ENCODE data around the gene PDLIM4.

PDLIM4 gene

GRCh38 chr5:132293066-132293991, 35.8 kb downstream of the PDLIM4 start:
- DNase-seq: peak; percentile 78 to 86

GRCh38 chr5:132293992-132294727, 36.7 kb downstream of the PDLIM4 start, which contains the start of gene SLC22A4:
SLC22A4 (plus strand) TSS chr5:132294394; CDS start chr5:132294617, 223 bp downstream.
- DNase-seq: peak; percentile 88 to 95

DNA sequence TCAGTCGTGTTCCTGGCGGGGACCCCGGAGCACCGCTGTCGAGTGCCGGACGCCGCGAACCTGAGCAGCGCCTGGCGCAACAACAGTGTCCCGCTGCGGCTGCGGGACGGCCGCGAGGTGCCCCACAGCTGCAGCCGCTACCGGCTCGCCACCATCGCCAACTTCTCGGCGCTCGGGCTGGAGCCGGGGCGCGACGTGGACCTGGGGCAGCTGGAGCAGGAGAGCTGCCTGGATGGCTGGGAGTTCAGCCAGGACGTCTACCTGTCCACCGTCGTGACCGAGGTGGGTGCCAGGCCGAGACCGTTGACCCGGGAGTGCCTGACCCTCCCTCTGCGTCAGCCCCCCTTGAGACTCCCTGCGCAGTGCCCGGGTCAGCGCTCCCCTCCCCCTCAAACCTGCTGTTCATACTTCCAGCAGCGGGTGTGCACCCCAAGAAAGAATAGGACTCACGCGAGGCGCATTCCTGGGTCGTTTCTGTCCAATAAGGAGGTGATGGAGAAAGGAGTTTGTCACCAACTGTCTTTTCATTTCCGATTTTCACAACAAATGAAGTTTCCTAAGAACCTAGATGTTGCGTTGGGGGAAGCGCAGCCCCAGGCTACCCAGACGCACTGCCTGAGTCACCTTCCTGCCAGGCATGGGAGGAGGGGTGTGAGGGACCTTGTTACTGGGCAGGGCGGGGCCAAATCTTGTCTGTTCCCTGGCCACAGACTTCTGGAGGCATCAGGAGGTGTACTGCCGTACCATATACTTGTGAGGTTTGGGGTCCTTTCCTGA, 37.4 kb downstream of the PDLIM4 start:
- peak; percentile 91 to 92 for DNase-seq

- no peak for DNase-seq
Measured at GRCh38 chr5:132295505-132296411, 38.3 kb downstream of the PDLIM4 start.

- no peak for DNase-seq
Measured at GRCh38 chr5:132296412-132297016, 39.0 kb downstream of the PDLIM4 start.

- no peak for DNase-seq
Measured at GRCh38 chr5:132297211-132297940, 39.9 kb downstream of the PDLIM4 start.

GRCh38 chr5:132298298-132299212, 41.1 kb downstream of the PDLIM4 start:
- peak; percentile 51 to 74 for DNase-seq

- DNase-seq: no peak
Measured at GRCh38 chr5:132299917-132300316, 42.4 kb downstream of the PDLIM4 start.

DNA sequence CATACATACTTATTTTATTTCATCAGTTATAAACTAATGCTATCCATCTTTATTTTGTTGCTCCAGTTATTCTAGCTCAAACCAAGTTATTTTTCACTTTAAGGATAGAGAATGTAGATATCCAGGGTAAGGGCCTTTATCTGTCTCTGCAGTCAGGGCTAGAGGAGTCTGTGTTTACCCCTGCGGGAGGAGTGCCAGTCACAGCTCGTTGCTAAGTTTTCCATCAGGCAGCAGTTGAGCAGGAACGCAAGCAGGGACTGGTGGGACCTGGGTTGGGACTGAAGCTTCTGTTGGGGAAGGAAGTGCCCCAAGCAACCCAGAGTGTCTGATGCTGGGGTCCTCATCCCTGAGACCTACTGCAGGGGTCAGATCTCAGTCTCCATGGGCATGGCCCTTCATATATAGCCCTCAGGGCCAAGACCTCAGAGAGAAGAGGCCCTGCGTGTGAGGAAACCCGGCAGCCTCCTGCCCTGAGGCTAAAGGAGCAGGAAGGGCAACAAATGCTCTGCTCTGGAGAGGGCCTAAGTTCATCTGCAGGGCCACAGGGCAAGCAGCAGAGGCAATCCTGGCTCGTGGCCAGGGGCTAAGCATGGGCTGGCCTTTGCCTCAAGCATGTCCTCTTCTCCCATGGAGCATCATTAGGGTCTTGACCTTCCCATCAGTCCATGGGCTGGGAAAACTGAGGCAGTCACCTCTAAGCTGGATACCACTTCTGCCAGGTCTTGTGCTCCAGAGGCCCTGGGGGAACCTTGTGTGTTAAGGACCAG, 43.3 kb downstream of the PDLIM4 start:
- no peak for DNase-seq

DNA sequence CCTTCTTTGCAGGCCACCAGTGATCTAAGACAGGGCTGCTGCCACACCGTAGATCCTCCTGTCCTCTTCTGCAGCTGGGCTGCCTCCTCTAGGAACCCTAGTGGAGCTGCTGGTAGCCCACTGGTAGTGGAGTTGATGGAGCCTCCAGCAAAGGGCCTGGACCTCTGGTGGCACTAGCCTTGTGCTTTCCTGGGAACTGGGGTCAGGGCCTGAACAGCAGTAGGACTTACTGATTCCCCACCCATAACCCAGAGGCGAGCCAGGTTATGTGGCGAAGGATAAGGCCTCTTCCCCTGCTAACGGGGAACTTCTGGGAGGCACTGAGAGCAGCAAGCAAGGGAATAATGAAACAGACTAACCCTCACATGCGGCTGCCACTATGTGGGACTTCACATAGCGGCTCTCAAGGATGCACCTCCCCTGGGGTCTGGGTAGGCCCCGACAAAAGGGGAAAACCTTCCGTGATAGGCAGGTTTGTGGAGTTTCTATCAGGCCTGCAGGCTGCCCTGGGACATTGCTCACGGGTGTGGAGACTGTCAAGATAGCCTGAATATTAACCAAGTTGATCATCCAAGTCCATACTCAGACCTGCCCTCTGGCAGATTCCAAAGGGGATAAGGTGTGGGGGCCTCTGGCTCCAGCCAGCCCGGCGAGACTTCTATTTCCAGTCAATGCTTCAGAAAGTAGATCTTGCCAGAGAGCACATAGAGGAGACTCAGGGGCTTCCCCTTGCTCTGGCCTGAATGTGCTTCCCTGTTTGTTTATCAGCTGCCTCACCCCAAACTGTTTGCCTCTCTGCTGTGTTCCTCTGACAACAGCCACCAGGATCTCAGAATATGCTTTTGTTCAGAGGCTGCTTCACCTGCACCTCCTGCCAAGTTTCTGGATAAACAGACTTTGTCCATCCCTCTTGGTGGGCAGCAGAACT, 44.1 kb downstream of the PDLIM4 start:
- DNase-seq: peak; percentile 38 to 48

DNA sequence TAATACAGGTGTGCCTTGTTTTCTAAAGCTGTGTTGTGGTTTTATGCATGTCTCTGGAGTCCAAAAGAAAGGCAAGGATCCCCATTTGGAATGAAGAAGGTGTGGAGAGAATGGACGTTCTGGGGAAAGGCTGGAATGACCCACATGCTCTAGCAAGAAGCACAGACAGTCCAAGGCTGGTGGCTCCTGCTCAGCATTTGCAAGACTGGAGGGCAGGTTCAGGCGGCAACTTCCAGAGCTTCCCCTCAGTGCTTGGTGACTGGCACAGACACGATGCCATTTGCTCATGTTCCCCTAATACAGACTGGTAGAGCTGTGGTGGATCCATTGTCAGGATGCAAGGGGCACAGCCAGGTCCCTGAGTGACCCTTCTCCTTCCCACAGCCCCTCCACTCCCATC, 44.9 kb downstream of the PDLIM4 start:
- no peak for DNase-seq

GRCh38 chr5:132303589-132303988, 46.1 kb downstream of the PDLIM4 start:
- DNase-seq: no peak

DNA sequence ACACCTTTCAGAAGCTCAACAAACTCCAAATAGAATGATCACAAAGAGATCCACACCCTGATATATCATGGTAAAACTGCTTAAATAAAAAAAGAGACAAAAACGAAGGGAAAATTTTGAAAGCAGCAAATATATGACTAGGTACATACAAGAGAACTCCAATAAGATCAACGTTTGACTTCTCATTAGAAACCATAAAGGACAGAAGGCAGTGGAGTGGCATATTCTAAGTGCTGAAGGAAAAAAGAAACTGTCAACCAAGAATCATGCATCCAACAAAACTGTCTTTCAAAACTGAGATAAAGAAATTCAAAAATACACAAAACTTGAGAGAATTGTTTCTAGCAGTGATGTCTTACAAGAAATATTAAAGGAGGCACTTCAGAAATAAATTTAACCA, 47.9 kb downstream of the PDLIM4 start:
- no peak for DNase-seq

DNA sequence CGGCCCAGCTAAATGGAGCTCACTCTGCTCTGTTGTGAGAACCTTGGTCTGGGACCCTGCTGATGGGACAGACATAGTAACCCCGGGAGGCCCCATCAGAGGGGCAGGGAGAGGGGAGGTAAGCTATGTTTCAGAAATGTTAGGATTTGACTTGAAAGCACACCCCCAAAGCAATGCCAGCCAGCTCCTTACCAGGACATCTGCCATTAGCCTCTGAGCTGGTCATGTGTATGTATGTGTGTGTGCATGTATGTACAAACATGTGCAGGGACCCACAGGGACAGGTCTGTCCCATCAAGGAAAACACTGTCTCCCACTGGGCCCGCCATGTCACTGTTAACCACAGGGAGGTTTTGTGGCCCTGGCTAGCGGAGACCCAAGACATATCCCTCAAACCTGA, 51.2 kb downstream of the PDLIM4 start:
- DNase-seq: no peak

- no peak for DNase-seq
Measured at GRCh38 chr5:132309679-132310078, 52.2 kb downstream of the PDLIM4 start.

DNA sequence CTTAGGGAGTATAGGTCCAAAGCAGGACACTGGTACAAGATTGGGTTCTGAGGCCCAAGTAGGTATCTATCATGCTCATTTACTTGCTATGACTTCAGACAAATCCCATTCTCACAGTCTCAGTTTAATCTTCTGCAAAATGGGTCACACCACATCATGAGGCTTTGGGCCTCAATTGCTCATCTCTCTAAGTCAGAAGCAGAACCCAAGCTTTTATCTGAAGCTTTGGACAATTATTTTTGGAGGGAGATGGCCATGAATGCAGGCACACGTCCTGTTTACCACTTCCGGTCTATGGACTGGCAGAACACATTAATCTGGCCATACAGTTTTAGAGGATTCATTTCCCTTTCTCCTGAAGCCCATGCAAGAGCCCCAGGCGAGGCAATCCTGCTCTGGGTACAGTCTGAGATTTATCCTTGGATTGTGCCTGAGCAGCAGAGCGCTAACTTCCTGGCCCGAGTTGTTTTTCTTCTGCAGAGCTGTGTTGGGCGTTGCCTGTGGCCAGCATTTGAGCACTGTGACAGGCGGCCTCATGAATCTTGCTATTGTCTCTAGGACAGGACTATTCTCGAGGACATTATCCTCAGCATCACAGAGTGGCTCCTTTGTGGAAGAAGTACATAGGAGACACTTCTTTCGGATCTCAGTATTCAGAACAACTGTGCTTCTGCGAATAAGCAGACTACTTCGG, 52.8 kb downstream of the PDLIM4 start:
- DNase-seq: no peak

GRCh38 chr5:132313366-132313765, 55.9 kb downstream of the PDLIM4 start:
- no peak for DNase-seq
